RKO (cell line): ENCODE results near the gene EAPP.
"Not testable (repeated sequence)": the region's sequence is repeated elsewhere in the genome, so short reads cannot be mapped to it uniquely, and the experiment has no call there.

Experiments
- DNase-seq: peaks from one replicate; pipeline ENCODE4 v3.0.0-alpha.2; 2016; ENCODE audit warnings: low spot score

The EAPP gene

GRCh38 chr14:34539407-34540180, at the start of gene EAPP:
TSS of gene EAPP (minus strand) at chr14:34539701. CDS start at chr14:34539628, 73 bp downstream.
- DNase-seq, result peak; percentile 98

- no peak for DNase-seq
Observed at GRCh38 chr14:34583525-34583924, 44.0 kb upstream of the EAPP start.

- DNase-seq, result no peak
Observed at GRCh38 chr14:34582117-34582680, 42.7 kb upstream of the EAPP start.

- DNase-seq, result no peak
Observed at GRCh38 chr14:34580381-34580780, 40.9 kb upstream of the EAPP start.

- no peak for DNase-seq
Observed at GRCh38 chr14:34571771-34572170, 32.3 kb upstream of the EAPP start.

- no peak for DNase-seq
Observed at GRCh38 chr14:34569750-34570149, 30.2 kb upstream of the EAPP start.

- no peak for DNase-seq
Observed at GRCh38 chr14:34568803-34569202, 29.3 kb upstream of the EAPP start.

- no peak for DNase-seq
Observed at GRCh38 chr14:34562776-34563150, 23.3 kb upstream of the EAPP start.

GRCh38 chr14:34562037-34562775, 22.7 kb upstream of the EAPP start:
- not testable (repeated sequence) for DNase-seq

- DNase-seq, result not testable (repeated sequence)
Observed at GRCh38 chr14:34556498-34556829, 17.0 kb upstream of the EAPP start.

GRCh38 chr14:34555583-34556497, 16.3 kb upstream of the EAPP start:
- DNase-seq, result not testable (repeated sequence)

- DNase-seq, result no peak
Observed at GRCh38 chr14:34554540-34555250, 15.2 kb upstream of the EAPP start.

GRCh38 chr14:34549276-34549966, 9.9 kb upstream of the EAPP start:
- DNase-seq, result not testable (repeated sequence)

- no peak for DNase-seq
Observed at GRCh38 chr14:34548472-34548981, 9.0 kb upstream of the EAPP start.

GRCh38 chr14:34547136-34547520, 7.6 kb upstream of the EAPP start:
- not testable (repeated sequence) for DNase-seq

- not testable (repeated sequence) for DNase-seq
Observed at GRCh38 chr14:34546272-34547135, 7.0 kb upstream of the EAPP start.

GRCh38 chr14:34540181-34541059, 919 bp upstream of the EAPP start:
- DNase-seq, result not testable (repeated sequence)

- DNase-seq, result peak; percentile 30
Observed at GRCh38 chr14:34538871-34539406, 562 bp downstream of the EAPP start.
